ENCODE measurements around the gene SIN3A. TPM values are rescaled to one million over a fixed set of nuclear protein-coding genes. Genes with fewer than 3 reads are reported as not detected.

The SIN3A gene
- total RNA-seq, 1 experiment from 2014 or later = 91.4 TPM

GRCh38 chr15:75358771-75359536 is 92.5 kb downstream of the SIN3A start:
- no TSS peak for BruUV-seq (replicated peaks)
- CTCF ChIA-PET = no interaction called here
- DNase-seq = no peak
- Mint-ChIP-seq H3K4me3 (ENCODE audit: low read depth, unreplicated experiment) (no peak overlapping the region), H3K9me3 (ENCODE audit: low read depth, unreplicated experiment) (no peaks in the 10 kb centered on the region), H3K27ac (ENCODE audit: unreplicated experiment) (no peak overlapping the region), H3K4me1 (ENCODE audit: low read depth, unreplicated experiment) (no peaks in the 10 kb centered on the region), H3K27me3 (ENCODE audit: unreplicated experiment) (no peaks in the 10 kb centered on the region), H3K36me3 (ENCODE audit: insufficient read depth, unreplicated experiment) (peaks cover 50% of the 10 kb centered on the region)
- no peak for TF ChIP-seq CTCF (IDR thresholded peaks at IDR 0.05; ENCODE audit: unreplicated experiment)
- intact Hi-C loops (cut with micrococcal nuclease; ENCODE audit: unreplicated experiment) = no loop called here

GRCh38 chr15:75357976-75358673 is 93.4 kb downstream of the SIN3A start:
- Mint-ChIP-seq H3K27me3 (ENCODE audit: unreplicated experiment) (no peaks in the 10 kb centered on the region), H3K27ac (ENCODE audit: unreplicated experiment) (no peak overlapping the region), H3K4me3 (ENCODE audit: low read depth, unreplicated experiment) (no peak overlapping the region), H3K4me1 (ENCODE audit: low read depth, unreplicated experiment) (no peaks in the 10 kb centered on the region), H3K36me3 (ENCODE audit: insufficient read depth, unreplicated experiment) (peaks cover 57% of the 10 kb centered on the region), H3K9me3 (ENCODE audit: low read depth, unreplicated experiment) (no peaks in the 10 kb centered on the region)
- no peak for DNase-seq
- intact Hi-C loops (cut with micrococcal nuclease; ENCODE audit: unreplicated experiment) = no loop called here
- TF ChIP-seq CTCF (IDR thresholded peaks at IDR 0.05; ENCODE audit: unreplicated experiment) = no peak
- BruUV-seq (replicated peaks) = no TSS peak
- CTCF ChIA-PET = interaction anchor here (1.0 kb wide), 1 partner anchor 10 kb away, joined by 4 read pairs; no protein-coding TSS in a partner anchor

- H3K27ac Mint-ChIP-seq (ENCODE audit: unreplicated experiment) = no peak overlapping the region
- no peaks in the 10 kb centered on the region for H3K4me1 Mint-ChIP-seq (ENCODE audit: low read depth, unreplicated experiment)
- intact Hi-C loops (cut with micrococcal nuclease; ENCODE audit: unreplicated experiment) = no loop called here
- no peak for DNase-seq
- TF ChIP-seq CTCF (IDR thresholded peaks at IDR 0.05; ENCODE audit: unreplicated experiment) = no peak
- H3K4me3 Mint-ChIP-seq (ENCODE audit: low read depth, unreplicated experiment) = no peak overlapping the region
- CTCF ChIA-PET = no interaction called here
- H3K27me3 Mint-ChIP-seq (ENCODE audit: unreplicated experiment) = no peaks in the 10 kb centered on the region
- peaks cover 70% of the 10 kb centered on the region for H3K36me3 Mint-ChIP-seq (ENCODE audit: insufficient read depth, unreplicated experiment)
- no peaks in the 10 kb centered on the region for H3K9me3 Mint-ChIP-seq (ENCODE audit: low read depth, unreplicated experiment)
- BruUV-seq (replicated peaks) = no TSS peak
Observed at GRCh38 chr15:75356517-75356916, 95.0 kb downstream of the SIN3A start.

- Mint-ChIP-seq H3K9me3 (ENCODE audit: low read depth, unreplicated experiment) (no peaks in the 10 kb centered on the region), H3K27me3 (ENCODE audit: unreplicated experiment) (no peaks in the 10 kb centered on the region), H3K27ac (ENCODE audit: unreplicated experiment) (no peak overlapping the region), H3K4me3 (ENCODE audit: low read depth, unreplicated experiment) (no peak overlapping the region), H3K4me1 (ENCODE audit: low read depth, unreplicated experiment) (no peaks in the 10 kb centered on the region), H3K36me3 (ENCODE audit: insufficient read depth, unreplicated experiment) (peaks cover 68% of the 10 kb centered on the region)
- CTCF ChIA-PET = no interaction called here
- intact Hi-C loops (cut with micrococcal nuclease; ENCODE audit: unreplicated experiment) = no loop called here
- BruUV-seq (replicated peaks) = no TSS peak
- TF ChIP-seq CTCF (IDR thresholded peaks at IDR 0.05; ENCODE audit: unreplicated experiment) = no peak
- DNase-seq = no peak
Observed at GRCh38 chr15:75356006-75356405, 95.5 kb downstream of the SIN3A start.
